Upper lobe of left lung (tissue), 6 donors: ENCODE data around the gene ARMC7. TPM values are rescaled to one million over a fixed set of nuclear protein-coding genes. Genes with fewer than 3 reads are reported as not detected.
"Not testable (repeated sequence)": the region's sequence is repeated elsewhere in the genome, so short reads cannot be mapped to it uniquely, and the experiment has no call there.

Source experiments
- ATAC-seq, 2 donors: fragments of 200-7000 bp; cut with Tn5 transposase; one replicate each; pipeline ENCODE4 v1.9.1; 2022; ENCODE audit warnings: mild to moderate bottlenecking in 2 of 2, moderate library complexity in 2 of 2; ENCODE audit not compliant: low FRiP score in 2 of 2
- DNase-seq, 2 donors: peaks; one replicate each; pipeline ENCODE4 v3.0.0-alpha.2; 2019 to 2020
- H3K27ac ChIP-seq, 4 donors: fragments of 200-600 bp; sonication (generic); one replicate each; pipeline ENCODE4 v1.5.1; 2016 to 2019
- H3K27me3 ChIP-seq, 4 donors: fragments of 200-600 bp; sonication (generic); one replicate each; pipeline ENCODE4 v1.5.1; 2017 to 2019
- H3K36me3 ChIP-seq, 4 donors: fragments of 200-600 bp; sonication (generic); one replicate each; pipeline ENCODE4 v1.5.1; 2016 to 2019
- H3K4me1 ChIP-seq, 4 donors: fragments of 200-600 bp; sonication (generic); one replicate each; pipeline ENCODE4 v1.5.1; 2018 to 2019
- H3K4me3 ChIP-seq, 4 donors: fragments of 200-600 bp; sonication (generic); one replicate each; pipeline ENCODE4 v1.5.1; 2017 to 2019; ENCODE audit warnings: mild to moderate bottlenecking in 2 of 4, moderate library complexity in 1 of 4
- H3K9me3 ChIP-seq, 4 donors: fragments of 200-600 bp; sonication (generic); one replicate each; pipeline ENCODE4 v1.5.1; 2018 to 2019
- EP300 ChIP-seq, 4 donors: sonication (generic); formaldehyde crosslinking; IDR thresholded peaks; one replicate each; pipeline ENCODE4 v1.5.1; 2017; ENCODE audit warnings: antibody characterized with exemption in 4 of 4, control low read depth in 2 of 4
- POLR2A ChIP-seq, 4 donors: fragments of 450-650 bp; IDR thresholded peaks; one replicate each; pipeline ENCODE4 v1.5.1; 2016 to 2017; ENCODE audit warnings: antibody characterized with exemption in 4 of 4, mild to moderate bottlenecking in 2 of 4
- POLR2AphosphoS5 ChIP-seq, 2 donors: sonication (generic); formaldehyde crosslinking; IDR thresholded peaks; one replicate each; pipeline ENCODE4 v1.5.1; 2017; ENCODE audit warnings: antibody characterized with exemption in 2 of 2
- WGBS, 2 donors: methylation state at CpG; one replicate each; pipeline ENCODE4 v1.1.5; 2017 to 2018; 5-methylcytosine and 5-hydroxymethylcytosine counted together
- total RNA-seq, 6 donors: library from RNA; depleted of rRNA in 4 of 6; stranded (reverse); fragments of >200 nt in 4 of 6; gene quantifications; one replicate each; pipeline versions ENCODE4 v1.1.0 to v1.2.1, GENCODE V29; 2016 to 2021
- TF ChIP-seq, protein P1 (sequence below), 6 experiments: fragments of 450-650 bp in 4 of 6; fragments of 200-600 bp in 2 of 6; sonication (generic) in 2 of 6; IDR thresholded peaks; one replicate each; pipeline ENCODE4 v1.5.1; 2016 to 2019; ENCODE audit warnings: antibody characterized with exemption in 6 of 6
- donor health status: DM: no; HTN: no; CAD: no; lungs with moderate emphysema.
- donor health status: DM: no; HTN: yes; CAD: no; lungs with severe emphysema.

ARMC7 gene
- total RNA-seq, 6 donors from 2014 or later, result 7.3 to 29.5 (median 16.6) TPM

DNA sequence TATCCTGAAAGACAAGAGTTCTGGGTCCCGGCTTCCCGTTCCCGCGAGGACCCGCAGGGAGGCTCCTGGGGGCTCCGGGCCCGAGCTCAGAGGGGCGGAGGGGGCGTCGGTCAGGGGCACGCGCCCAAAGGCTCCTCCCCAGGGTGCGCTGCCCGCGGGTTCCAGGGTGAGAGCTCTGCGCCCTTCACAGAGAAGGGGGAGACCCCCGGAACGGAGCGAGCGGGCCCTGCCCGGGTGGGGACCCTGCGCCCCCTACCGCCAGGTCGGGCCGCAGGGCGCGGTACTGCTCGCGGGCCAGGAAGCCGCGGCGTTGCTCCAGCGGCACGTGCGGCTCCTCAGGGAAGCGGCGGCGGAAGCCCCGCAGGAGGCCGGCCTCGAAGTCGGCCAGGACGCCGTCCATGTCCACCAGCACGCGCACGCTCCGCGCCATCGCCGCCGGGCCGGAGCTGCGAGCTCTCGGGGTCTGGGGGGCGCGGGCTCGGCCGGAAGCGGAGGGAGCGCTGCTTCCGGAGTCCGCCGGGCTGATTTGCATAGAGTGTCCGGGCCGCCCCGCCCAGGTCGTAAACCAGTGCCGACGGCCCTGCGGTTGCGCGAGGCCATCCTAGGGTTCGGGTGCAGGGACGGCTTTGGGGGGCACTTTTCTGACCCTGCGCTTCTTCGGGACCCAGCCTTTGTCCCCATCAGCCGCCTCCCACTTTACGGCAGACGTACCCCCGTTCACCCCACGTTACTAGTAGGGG lies 21.7 kb downstream of the ARMC7 start, which contains the start of gene NT5C:
TSS of gene NT5C (minus strand) at position 465 of the 740 bp plus-strand sequence. CDS start at position 430, 35 bp downstream.
- peaks cover 13 to 23% (median 14%) of the 10 kb centered on the region in 4 donors for H3K4me1 ChIP-seq
- no peaks in the 10 kb centered on the region for H3K27me3 ChIP-seq
- TF ChIP-seq EP300 (IDR thresholded peaks at IDR 0.05) (no peak), POLR2A (IDR thresholded peaks at IDR 0.05) (peak in 2 of 4 donors; percentile 13 to 75), POLR2AphosphoS5 (IDR thresholded peaks at IDR 0.05) (peak; percentile 42 to 48)
- TF ChIP-seq, protein P1, sequence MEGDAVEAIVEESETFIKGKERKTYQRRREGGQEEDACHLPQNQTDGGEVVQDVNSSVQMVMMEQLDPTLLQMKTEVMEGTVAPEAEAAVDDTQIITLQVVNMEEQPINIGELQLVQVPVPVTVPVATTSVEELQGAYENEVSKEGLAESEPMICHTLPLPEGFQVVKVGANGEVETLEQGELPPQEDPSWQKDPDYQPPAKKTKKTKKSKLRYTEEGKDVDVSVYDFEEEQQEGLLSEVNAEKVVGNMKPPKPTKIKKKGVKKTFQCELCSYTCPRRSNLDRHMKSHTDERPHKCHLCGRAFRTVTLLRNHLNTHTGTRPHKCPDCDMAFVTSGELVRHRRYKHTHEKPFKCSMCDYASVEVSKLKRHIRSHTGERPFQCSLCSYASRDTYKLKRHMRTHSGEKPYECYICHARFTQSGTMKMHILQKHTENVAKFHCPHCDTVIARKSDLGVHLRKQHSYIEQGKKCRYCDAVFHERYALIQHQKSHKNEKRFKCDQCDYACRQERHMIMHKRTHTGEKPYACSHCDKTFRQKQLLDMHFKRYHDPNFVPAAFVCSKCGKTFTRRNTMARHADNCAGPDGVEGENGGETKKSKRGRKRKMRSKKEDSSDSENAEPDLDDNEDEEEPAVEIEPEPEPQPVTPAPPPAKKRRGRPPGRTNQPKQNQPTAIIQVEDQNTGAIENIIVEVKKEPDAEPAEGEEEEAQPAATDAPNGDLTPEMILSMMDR (IDR thresholded peaks at IDR 0.05), result peak; percentile 52 to 92 (median 85)
- H3K9me3 ChIP-seq, result no peaks in the 10 kb centered on the region
- peak; percentile 85 to 95 for DNase-seq
- peak within 1 kb of the TSS; percentile 60 to 95 (median 72) for H3K4me3 ChIP-seq
- peaks cover 0 to 29% (median 9%) of the 10 kb centered on the region in 4 donors for H3K36me3 ChIP-seq
- ATAC-seq, result peak; percentile 88 to 96
- 0 to 1% methylated on average over 17 to 34 of the region's 82 CpGs for WGBS, 2 donors
- H3K27ac ChIP-seq, result peak within 1 kb of the TSS; percentile 81 to 95 (median 88)

DNA sequence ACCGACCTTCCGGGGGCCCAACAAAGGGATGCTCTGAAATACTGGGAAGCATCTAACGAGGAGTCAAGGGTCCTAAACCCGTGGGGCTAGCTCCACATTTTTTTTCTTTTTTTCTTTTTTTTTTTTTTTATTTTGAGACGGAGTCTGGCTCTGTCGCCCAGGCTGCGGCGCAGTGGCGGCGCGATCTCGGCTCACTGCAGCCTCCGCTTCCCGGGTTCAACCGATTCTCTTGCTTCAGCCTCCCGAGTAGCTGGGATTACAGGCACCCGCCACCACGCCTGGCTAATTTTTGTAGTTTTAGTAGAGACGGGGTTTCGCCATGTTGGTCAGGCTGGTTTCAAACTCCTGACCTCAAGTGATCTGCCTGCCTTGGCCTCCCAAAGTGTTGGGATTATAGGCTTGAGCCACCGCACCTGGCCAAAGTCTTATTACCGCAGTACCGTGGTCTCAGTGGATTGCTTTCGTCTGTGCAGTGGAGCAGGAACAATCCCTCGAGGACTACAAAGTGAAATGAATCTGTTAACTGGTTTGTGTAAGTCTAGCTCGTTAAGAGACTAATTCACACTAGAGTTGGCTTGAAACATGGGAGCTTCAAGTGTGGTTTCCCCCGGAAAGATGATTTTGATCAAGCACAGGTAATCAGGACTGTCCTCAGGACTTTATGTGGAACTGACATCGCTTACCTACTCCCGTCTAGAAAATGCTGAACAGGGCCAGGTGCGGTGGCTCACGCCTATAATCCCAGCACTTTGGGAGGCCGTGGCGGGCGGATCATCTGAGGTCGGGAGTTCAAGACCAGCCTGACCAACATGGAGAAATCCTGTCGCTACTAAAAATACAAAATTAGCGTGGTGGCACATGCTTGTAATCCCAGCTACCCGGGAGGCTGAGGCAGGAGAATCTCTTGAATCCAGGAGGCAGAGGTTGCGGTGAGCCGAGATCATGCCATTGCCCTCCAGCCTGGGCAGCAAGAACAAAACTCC lies 22.5 kb downstream of the ARMC7 start:
- WGBS, 2 donors, result 83 to 86% methylated on average over 35 to 40 of the region's 40 CpGs
- peaks cover 0 to 29% (median 9%) of the 10 kb centered on the region in 4 donors for H3K36me3 ChIP-seq
- not testable (repeated sequence) for H3K27me3 ChIP-seq, ATAC-seq, H3K9me3 ChIP-seq
- H3K4me1 ChIP-seq, result peaks cover 13 to 22% (median 13%) of the 10 kb centered on the region in 4 donors
- peak overlapping the region; percentile 81 to 95 (median 88) for H3K27ac ChIP-seq
- peak overlapping the region; percentile 60 to 95 (median 72) for H3K4me3 ChIP-seq
- peak in 1 of 2 donors; percentile 73 for DNase-seq

DNA sequence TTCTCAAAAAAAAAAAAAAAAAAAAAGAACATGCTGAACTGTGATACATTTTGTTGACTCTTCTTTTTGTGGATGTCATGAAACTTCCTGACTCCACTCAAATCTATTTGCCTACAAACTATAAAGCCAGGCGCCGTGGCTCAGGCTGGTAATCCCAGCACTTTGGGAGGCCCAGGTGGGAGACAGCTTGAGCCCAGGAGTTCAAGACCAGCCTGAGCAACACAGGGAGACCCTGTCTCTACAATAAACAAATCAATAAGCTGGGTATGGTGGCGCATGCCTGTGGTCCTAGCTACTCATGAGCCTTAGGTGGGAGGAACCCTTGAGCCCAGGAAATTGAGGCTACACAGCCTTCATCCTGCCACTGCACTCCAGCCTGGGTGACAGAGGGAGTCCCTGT lies 23.2 kb downstream of the ARMC7 start:
- H3K36me3 ChIP-seq, result peaks cover 0 to 29% (median 9%) of the 10 kb centered on the region in 4 donors
- 93 to 100% methylated on average over 3 of the region's 3 CpGs for WGBS, 2 donors
- H3K9me3 ChIP-seq, result no peaks in the 10 kb centered on the region
- no peak overlapping the region for H3K27ac ChIP-seq
- ATAC-seq (no peak), DNase-seq (no peak)
- TF ChIP-seq, protein P1 (IDR thresholded peaks at IDR 0.05), result no peak
- TF ChIP-seq POLR2AphosphoS5 (IDR thresholded peaks at IDR 0.05), result no peak
- TF ChIP-seq EP300 (IDR thresholded peaks at IDR 0.05), result no peak
- no peak for TF ChIP-seq POLR2A (IDR thresholded peaks at IDR 0.05)
- H3K4me1 ChIP-seq, result peaks cover 13 to 22% (median 13%) of the 10 kb centered on the region in 4 donors
- H3K4me3 ChIP-seq, result no peak overlapping the region
- H3K27me3 ChIP-seq, result no peaks in the 10 kb centered on the region

DNA sequence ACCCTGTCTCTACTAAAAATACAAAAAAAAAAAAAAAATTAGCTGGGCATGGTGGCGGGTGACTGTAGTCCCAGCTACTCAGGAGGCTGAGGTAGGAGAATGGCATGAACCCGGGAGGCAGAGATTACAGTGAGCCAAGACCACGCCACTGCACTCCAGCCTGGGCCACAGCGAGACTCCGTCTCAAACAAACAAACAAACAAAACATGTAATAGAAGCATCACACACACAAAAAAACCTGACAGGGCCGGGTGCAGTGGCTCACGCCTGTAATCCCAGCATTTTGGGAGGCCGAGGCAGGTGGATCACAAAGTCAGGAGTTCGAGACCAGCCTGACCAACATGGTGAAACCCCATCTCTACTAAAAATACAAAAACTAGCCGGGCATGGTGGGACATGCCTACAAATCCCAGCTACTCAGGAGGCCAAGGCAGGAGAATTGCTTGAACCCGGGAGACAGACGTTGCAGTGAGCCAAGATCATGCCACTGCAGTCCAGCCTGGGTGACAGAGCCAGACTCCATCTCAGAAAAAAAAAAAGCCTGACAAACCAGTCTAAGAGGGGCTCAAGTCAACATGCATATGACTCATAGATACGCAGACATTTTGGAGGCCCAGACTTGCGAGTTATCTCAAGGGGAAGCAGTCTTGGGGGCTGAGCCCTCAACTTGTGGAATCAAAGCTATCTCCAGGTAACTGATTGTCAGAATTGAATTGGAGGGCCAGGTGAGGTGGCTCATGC lies 24.0 kb downstream of the ARMC7 start:
- H3K4me3 ChIP-seq, H3K27ac ChIP-seq, ATAC-seq, DNase-seq, H3K9me3 ChIP-seq, H3K27me3 ChIP-seq: not testable (repeated sequence)
- peaks cover 13 to 22% (median 13%) of the 10 kb centered on the region in 4 donors for H3K4me1 ChIP-seq
- 87 to 91% methylated on average over 14 of the region's 14 CpGs for WGBS, 2 donors
- peaks cover 0 to 23% (median 8%) of the 10 kb centered on the region in 4 donors for H3K36me3 ChIP-seq

DNA sequence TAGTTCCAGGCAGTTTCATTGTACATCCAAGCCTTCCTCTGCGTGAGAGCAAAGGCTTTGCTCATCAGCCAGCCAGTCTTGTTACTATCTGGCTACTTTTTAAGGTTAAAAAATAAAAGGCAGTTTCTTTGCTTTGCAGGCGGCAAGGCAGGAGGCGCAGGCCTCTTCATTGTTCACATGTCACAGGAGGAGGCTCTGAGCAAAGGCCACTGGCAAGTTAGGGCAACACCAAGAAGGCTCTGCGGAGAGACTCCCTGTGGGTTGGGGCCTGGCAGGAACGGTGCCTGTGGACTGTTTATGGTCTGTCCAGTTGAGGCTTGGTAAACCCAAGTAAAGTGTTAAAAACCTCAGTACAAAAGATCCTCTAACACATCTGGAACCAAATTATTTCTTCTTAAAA lies 25.7 kb downstream of the ARMC7 start:
- 87 to 92% methylated on average over 5 of the region's 5 CpGs for WGBS, 2 donors
- peaks cover 0 to 9% (median 0%) of the 10 kb centered on the region in 4 donors for H3K36me3 ChIP-seq
- peaks cover 7 to 13% (median 9%) of the 10 kb centered on the region in 4 donors for H3K4me1 ChIP-seq
- ATAC-seq (no peak), DNase-seq (no peak)
- no peaks in the 10 kb centered on the region for H3K27me3 ChIP-seq
- H3K9me3 ChIP-seq, result no peaks in the 10 kb centered on the region
- TF ChIP-seq POLR2A (IDR thresholded peaks at IDR 0.05), result no peak
- TF ChIP-seq EP300 (IDR thresholded peaks at IDR 0.05), result no peak
- TF ChIP-seq, protein P1 (IDR thresholded peaks at IDR 0.05), result no peak
- TF ChIP-seq POLR2AphosphoS5 (IDR thresholded peaks at IDR 0.05), result no peak
- no peak overlapping the region for H3K27ac ChIP-seq
- no peak overlapping the region for H3K4me3 ChIP-seq
